NCI-H2196 treated with DMSO at 0.1 percent for 48 hours (cell line): Measurements from ENCODE around the gene NHS.

Experiments used
- DNase-seq: peaks from one replicate; lab custom pipeline; 2025; ENCODE audit not compliant: unreplicated experiment; lab: John Stamatoyannopoulos, UW

NHS gene

DNA sequence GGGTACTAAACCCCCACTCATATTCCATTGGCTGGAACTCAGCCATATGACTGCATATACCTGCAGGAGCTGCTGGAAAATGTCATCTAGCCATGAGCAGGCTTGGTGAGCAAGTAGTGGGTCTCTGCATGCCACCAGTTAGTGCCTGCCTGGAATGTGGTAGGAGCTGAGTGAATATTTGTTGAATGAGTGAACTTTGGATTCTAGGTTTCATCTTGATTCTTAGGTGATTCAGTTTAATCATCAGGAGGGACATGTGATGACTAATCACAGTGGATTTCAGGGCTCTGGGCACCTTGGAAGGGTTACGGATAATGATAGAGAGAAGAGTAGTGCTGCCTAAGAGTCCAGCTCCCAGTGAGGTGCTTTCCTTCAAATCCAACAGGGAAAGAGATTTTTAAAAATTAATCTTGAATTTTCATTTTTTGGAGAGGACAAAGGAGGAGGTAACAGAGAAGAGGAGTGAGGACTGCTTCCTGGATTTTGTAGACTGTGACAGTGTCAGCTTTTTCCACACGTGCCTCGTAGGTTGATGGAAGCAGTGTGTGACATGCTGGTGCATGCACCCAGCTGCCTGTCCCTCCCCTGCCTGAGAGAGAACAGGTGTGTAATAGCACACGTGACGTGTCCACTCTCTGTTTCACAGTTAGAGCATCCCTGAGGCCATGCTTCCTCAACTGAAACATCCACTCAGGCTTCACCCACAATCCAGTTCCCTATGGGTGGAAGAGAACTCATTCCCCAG, 30.4 kb downstream of the NHS start:
- no peak for DNase-seq

DNA sequence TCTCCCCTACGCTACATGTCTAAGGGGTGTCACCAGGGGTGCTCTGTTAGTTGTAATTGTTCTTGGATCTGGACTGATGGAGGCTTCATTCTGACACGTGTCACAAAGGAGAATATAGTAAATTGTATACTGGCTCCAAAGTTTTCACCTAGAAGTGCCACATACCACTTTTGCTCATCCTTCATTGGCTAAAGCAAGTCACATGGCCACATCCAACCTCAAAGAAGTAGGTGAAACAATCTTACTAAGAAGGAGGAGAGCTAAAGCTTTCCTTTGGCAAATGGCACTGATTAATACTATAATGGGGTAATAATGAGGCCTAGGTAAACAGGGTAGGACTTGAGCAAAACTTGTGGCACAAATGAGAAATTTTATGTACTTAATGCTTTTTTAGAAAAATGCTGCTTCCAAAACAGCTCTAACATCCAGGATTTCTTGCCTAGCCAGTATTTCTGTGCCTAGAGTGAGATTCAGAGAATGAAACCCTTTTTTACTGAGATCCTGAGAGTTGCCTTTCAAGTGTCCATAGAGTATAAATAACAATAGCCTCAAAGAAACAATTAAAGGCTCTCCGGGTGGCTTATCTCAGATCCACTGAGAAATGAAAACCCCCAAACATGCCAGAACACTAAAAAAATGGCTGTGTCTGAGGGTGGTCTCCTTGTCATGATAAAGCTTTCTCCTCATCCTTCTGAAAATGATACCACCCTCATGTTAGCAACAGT, 34.7 kb downstream of the NHS start:
- DNase-seq = no peak

DNA sequence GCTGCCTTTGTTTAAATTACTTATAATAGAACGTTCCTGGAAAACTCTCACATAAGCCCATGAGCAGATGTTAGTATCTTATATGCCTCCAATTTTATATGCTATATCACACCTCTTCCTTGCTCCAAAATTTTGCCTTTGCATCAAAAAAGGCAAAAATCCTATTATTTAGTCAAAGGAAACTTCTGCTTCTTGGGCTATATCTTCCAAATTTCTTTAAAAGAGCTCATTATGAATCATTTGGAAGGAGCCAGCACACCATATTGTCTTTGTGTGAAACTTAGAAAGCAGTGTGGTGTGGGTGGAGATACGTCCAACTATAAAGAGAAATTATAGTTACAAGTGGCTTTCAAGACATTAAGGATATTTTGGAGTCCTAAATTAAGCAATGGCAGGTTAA, 35.7 kb downstream of the NHS start:
- DNase-seq = no peak

DNA sequence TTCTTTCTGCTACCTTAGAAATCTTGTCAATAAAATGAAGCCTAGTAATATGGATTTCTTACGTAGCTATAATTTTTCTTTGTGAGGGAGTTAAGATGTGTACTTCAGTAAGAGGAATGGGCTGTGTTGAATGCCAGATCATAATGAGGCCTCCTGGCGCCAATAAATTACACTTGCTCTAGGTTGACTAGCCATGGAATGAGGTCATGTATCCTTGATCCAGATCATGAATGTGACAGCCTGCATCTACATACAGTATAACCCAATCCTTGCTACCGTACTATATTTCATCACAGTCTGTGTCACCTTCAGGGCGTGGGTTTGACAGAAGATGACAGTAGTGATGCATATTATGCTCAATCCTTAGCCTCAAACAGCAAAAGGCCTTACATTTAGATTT, 36.2 kb downstream of the NHS start:
- no peak for DNase-seq

DNA sequence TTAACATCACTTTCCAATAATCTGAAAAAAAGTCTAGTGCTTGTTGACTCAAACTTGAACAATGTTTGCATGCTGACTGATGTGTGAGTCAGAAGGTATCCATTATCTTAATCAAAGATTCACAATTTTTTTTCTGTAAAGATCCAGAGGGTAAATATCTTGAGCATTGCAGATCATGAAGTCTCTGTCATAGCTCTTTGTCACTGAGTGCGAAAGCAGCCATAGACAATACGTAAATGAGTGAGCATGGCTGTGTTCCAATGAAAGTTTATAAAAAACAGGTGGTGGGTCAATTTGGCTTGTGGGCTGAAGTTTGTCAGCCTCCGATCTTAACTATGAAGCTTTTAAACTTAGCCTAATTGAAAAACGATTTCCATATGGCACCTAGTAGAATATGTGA, 37.7 kb downstream of the NHS start:
- DNase-seq = no peak

DNA sequence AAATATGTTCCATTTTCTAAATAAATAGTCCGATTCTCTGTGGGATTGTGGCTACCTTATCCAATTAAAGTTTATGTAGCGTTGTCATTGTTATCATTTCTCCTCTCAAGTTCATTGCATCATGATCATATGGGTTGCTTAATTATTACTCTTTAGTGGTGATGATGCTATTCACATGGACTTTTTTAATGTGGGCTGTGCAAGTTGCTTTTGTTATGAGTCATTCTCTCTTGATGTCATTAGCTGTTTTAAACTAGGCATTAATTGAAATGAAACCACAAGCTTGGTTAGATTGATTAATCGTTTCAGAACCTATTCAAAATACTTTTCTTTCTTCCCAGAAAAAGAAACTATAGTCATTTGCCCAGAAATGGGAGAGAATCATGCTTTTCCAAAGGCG, 38.2 kb downstream of the NHS start:
- DNase-seq = no peak

DNA sequence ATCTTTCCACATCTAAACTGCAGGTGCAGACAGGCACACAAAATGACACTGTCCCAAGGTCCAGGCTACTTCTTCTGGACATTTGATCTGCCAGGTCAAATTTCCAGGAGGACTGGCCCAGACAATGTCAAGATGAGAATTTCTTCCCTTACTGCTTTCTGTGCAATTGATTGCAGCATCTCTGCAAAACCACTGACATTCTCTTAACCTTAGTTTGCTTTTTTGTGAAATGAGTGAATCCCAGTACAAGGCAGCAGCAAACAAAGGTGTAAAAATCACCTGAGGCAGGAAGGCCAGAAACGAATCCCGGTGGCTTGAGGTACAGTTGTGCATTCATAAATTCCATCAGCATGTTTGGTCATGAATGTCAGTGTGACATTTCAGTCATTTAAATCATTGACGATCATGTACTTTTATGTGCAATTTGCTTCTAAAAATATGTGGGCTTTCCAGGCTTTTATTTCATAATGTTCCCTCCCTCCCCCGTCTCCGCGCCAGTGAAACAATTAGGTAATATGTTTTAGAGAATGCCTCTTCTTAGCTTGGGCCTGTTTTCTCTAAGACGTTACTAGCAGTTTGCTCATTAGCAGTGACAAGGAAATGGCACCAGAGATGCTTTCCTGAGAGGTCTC, 39.1 kb downstream of the NHS start:
- no peak for DNase-seq

DNA sequence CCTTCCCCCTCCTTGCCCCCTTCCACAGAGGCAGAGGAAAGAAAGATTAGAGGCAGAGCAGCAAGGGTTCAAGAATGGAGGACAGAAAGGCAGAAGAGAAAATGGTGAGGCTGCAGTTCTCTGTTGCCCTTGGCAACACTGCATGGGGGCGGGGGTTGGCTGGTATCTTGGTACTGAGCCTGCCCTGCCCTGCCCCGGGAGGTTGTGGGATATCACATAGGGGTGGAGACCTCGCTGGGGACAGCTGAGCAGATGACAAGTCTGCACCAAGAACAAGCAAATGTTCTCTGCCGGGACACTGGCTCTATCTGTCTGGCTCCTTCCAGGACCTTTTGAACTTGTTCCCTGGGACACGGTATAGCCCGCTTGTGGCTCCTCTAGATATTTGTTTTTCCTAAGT, 39.8 kb downstream of the NHS start:
- DNase-seq = no peak

DNA sequence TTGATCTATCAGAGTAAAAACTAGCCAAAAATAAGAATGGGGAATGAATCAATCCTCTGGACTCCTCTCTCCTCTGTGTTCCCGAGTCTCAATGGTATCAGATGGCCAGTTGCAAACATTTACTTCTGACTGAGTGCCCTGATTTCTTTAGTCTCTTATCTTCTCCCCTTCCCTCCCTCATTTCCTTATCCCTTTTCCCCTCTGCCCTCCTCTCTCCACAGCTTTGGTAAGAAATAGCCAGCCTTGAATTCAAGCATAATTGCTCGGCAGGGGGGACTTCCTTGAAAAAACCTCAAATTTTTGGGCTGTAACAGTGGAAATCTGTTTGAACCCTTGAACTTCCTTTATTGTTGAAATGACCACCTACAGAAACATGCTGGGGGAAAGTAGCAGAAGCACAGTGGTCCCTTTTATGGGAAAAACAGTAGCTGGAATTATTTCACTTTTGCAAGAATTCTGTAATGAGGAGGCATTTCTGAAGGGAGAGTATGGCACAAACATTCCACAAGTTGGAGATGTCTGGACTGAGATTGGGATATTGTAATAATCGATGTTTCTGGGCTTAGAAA, 40.3 kb downstream of the NHS start:
- no peak for DNase-seq

DNA sequence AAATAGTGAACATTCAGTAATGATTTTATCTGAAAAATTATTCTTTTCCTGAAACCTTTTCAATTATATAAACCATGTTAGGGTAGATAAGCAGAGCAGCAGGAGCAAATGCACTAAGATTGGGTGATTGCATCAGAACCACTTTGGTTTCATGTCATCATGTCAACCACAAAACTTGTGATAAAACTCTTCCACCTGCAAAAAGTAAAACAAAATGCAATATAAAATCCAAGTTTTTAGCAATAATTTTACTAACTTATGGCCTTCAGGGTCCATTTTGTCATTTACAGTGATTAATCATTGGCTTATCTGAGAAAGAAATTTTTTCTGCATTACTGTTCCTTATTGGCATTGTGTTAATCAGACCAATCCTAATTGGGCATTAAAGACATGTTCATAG, 42.4 kb downstream of the NHS start:
- no peak for DNase-seq

DNA sequence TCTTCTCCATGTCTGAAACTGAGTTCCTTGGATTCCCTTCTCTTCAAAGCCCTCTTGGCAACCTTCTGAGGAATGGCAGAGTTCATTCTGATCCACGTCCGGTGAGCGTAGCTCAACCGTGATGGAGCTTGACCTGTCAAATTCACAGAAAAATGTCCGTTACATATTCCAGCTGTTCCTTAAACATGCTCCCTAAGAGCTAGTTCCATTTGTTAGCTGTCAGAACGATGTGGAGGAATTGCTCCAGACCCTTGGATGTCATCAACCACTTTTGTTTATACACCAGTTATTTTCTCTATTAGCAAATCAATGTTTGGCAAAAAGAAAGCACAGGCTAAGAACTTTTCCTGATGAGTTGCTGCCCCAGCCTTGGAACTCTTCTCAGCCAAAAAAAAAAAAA, 50.1 kb downstream of the NHS start:
- no peak for DNase-seq

DNA sequence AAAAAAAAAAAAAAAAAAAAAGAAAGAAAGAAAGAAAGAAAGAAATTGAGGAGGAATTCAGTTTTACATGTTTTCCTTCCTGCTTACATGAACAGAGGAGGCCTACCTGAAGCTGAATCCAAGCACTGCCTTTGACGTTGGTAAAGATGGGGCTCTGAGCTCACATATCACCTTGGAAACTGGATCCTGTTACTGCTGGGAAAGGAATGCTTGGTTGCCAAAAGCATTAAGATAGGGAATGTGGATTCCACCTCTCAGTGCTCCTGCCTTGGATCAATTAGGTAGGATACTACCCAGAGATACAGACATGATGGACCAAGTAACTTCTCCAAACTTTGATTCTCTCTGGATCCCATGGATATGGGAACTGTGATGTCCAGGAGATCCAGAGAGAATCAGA, 50.6 kb downstream of the NHS start:
- DNase-seq = no peak

DNA sequence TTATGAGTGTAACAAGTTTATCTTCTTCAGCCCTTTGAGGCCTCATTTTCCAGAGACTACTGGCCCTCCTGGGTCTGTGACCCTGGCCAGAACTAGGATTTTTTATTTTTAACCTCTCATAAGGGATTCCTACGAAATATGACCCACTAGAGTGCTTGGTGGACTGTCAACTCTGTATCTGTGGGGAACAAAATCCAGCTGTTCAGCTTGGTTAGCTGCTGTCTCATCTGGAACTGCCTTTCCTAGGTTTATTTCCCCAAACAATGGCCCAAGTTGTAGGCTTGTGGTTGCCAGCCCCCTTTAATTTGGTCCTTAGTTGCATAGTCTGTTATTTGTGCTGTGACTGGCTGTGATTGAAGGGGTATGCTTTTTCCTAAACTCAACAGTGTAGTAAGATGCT, 56.2 kb downstream of the NHS start:
- no peak for DNase-seq

DNA sequence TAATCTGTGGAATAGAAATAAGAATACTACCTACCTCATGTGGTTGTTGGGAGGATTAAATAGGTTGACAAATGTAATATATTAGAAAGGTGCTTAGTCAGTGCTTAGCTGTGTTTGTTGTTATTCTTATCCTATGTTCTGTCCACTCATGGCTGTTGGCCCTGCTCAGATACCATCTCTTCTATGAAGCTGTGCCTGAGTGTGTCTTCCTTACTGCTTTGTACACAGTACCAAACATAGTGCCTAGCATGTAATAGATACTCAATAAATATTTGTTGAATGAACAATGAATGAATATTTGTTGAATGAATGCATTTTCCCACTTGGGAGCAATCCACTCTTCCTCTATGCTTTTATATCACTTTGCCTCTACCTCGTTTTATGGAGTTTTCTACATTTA, 57.2 kb downstream of the NHS start:
- peak; percentile 13 for DNase-seq

DNA sequence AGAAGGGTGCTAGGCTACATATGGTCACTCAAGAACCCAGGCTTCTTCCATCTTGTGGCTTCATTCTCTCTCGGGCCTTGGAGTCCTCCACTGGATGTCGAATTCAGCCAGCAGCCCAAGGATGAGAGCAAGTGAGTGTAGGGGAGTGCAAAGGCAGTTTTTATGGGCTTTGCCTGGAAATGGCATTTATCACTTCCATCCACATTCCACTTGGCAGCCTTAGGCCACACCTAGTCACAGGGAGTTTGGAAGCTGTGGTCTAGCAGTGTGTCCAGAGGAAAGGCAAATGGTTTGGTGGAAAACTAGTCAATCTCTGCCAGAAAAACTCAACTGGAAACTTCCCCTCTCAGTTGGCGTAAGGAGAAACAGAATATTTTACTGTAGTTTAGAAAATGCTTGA, 59.0 kb downstream of the NHS start:
- no peak for DNase-seq

DNA sequence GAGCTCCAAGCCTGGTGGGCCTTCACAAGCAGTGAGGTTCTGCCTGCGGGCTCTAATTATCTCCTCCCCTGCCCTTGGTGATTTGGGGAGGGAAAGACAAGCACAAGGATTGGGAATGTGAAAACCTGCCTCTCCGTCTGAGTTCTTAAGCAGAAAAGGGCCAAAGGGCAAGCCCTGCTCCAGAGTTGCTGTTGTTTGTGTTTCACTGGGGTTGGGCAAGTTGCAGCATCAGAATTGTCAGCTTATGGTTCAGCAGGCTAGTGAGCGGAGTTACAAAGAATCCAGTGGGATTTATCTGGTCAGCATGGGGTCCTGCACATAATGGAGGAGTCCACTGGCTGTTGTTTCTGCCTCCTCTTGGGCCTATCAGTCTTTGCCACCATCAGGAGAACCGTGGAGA, 60.5 kb downstream of the NHS start:
- DNase-seq = no peak

DNA sequence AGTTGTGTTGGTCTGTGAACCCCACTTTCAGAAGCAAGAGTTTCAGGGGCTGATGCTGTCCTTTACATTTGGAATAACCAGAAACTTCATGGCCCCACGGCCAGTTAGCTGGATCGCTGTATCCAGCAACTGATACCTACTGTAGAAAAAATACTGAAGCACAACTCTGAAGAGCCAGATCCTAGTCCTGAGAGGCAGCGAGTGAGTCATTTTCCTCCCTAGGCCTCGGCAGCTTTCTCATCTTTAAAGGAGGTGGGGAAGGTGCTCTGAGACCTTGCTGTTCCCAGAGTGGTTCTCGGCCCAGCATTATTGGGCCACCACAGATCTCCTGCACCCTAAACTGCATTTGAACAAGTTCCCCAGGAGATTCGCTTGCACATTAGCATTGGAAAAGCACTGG, 63.2 kb downstream of the NHS start:
- DNase-seq = no peak

DNA sequence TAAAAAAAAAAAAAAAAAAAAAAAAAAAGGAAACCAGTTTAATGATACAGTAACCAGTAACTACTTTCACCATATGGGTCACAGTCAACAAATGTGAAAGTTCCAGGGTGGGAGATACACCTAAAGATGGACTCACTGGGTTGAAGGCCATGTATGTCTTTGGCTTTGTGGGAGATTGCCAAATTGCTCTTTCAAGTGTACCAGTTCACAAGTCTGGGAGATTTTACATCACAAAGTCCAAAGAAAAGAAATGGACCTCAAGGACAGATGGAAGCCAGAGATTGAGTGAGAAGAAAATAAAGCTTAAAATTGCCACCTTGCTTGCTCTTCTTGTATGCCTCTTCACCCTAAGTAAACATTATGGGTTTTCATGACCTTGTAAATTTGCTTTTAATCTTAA, 65.3 kb downstream of the NHS start:
- DNase-seq = no peak

DNA sequence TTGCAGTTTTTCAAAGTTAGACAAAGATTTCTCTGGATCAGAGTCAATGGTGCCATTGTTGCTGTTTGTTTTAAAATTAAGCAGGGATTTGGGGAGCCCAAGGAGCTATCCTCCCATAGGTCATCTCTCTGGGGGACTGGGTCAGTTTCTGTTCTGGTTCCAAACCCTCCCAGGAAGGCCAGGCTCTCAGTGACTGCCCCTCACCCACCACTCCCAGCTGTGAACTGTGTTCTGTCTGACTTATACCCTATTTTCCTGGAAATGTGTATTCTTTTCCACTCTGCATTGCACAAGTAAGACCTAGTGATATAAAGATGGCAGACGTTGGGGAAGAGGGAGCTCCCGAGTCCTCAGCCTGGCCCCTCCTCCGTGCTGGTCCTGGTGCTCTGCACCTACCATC, 65.8 kb downstream of the NHS start:
- no peak for DNase-seq

DNA sequence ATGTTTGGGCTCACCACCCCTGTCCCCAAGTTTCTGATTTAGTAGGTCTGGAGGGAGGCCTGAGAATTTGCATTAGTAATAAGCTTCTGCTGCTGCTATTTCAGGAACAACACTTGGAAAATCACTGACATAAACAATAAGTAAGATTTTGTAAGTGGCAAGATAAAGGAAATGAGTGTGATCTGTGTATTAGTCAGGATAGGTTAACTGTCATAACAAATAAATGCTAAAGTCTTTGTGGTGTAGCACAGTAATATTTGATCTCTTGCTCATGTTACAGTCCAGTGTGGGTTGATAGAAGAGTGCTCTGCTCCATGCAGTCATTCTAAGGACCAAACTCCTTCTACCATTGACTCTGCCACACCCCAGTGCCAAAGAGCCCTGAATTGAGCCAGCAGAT, 67.0 kb downstream of the NHS start:
- DNase-seq = no peak

DNA sequence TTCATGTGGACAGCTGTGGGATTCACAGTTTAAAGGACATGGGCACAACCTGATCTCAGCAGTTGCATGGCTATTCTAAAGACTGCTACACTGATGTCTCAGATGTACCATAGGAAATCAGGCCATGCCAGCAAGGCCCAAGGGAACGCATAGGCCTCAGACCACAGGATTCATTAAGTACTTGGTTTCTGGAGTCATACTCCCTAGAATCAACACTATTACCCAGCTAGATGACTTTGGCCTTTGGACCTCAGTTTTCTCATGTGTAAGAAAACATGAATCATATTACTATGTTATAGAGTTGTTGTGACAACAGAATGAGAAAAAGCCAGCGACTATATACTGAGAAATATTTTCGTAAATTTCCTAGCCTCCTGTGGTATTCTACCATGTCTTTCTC, 67.9 kb downstream of the NHS start:
- no peak for DNase-seq

DNA sequence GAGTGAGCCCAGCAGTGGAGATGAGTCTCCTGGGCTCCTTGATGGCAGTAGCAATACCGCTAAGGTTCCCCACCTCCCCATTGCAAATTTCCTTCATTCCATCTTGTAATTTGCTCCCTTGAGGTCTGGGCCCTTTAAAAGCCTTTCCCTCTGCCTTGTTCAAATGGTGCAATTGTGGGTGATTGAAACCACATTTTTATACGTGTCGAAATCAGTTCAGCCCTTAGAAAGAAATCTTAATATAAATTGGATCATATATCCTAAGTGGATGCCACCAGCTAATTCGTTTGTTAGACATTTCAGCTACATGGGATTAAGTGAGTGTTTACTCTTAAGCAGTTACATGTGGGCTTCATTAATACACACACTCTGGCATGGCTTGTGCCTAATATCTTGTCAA, 68.6 kb downstream of the NHS start:
- no peak for DNase-seq
